OCI-M1 (cell line): ENCODE results near the gene MIPOL1.

Experiments used
- DNase-seq: peaks from one replicate; lab custom pipeline; 2025; lab: John Stamatoyannopoulos, UW

MIPOL1 gene

DNA sequence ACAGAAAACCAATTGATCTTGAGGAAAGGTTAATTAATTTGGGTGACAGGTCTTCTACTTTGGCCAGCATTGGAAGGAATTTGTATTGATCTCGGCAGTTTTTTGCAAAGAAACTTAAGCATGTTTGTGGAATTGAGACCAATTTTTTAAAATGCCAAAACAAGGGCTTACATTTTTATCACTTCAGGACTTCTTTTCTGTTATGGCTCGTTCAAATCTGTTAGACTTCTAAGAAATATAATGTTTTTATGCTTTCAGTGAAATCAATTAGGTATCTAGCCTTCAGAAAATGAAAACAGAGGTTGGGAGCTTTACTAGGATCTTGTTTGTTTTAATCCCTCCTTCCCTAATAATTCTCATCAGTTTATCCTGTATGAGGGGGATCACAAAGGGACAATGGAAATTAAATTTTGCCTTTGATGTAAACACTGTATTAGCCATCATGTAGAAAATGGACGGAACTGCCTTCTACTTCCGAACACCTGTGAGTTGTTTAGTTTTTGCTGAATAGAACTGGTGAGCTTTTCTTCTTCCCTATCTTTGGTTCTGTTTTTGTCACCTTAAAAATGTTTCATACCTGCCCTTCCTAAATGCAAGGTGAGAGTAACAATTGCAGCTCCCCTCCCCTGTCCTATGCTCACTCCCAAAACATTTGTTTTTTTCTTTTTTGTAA lies 389.5 kb downstream of the MIPOL1 start:
- no peak for DNase-seq

DNA sequence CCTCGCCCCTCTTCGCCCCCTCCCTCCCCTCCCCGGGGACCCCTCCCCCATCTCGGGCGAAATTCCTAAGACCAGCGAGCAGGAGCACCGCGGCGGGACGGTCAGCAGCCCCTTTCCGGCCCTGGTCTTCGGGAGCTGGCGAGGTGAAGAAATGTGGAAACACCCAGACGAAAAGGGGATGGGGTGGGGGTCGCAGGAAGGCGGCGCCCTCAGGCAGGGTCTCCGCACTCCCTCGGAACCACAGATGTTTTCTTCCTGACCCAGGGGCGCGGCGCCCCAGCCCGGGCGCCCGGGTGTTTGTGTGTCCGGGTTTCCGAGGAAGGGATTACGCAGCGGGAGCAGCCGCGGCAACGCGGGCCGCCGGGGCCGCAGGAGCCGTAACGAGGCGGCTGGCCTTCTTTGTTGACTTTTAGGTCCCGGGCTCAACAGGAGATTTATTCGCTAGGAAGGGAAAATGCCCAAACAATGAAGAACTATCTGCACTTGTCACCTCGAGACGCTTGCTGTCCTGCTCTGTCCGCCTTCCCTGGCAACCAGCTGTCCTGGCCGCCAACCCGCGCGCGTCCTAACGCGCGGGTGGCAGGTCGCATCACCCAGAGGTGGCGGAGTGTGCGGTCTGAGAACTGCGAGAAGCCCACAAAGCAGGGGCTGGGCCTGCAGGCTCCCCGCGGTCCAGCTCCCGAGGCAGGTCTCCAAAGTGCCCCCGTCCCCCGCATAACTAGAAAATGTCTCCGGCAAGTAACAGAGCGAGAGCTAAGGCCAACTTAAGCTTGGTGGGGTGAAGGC lies 390.3 kb downstream of the MIPOL1 start:
- DNase-seq = no peak

DNA sequence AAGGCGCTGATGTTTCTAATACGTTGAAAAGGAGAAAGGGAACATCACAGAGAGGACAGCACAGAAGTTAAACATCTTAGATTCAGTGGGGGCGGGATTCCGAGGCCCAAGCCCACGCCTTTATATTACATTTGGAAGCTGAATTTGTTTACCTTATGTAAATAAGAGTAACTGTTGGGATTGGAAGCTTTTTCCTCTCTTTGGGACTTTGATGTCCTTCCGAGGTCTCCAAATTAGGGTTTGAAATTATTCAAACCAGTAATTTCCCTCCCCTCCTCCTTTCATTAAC lies 390.9 kb downstream of the MIPOL1 start:
- DNase-seq = no peak

DNA sequence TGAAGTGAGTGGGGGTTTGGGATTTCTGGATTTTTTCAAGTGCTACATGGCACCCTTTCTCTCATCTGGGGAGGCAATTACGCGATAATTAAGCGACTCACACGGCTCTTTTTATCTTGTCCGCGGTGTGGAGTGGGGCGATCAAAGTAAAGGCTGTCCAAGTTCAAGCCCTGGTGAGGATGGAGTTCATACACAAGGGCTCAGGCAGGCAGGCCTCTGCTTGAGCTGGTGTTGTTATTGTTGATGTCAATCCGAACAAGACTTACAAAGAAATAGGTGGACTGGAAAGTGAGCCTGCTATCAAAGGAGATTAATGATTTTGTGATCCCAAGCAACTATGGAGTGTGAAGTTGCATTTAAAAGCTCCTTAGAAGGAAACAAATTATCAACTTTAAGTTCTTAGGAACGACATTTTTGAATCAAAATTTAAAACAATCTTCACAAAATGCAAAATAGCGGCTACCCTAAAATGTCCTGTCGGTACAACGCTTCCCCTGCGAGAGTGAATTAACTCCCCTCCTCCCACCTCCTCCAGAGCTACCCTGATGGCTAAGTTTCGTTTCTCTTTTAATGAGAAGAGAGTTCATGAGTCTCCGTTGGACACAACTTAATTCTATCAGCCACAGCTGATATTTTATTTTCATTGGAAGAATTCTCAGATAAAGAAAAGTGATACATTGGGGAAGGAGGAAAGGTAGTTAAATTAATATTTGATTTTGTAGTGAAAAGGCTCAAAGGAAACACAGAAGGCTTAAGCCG lies 391.4 kb downstream of the MIPOL1 start:
- DNase-seq = peak; percentile 65

DNA sequence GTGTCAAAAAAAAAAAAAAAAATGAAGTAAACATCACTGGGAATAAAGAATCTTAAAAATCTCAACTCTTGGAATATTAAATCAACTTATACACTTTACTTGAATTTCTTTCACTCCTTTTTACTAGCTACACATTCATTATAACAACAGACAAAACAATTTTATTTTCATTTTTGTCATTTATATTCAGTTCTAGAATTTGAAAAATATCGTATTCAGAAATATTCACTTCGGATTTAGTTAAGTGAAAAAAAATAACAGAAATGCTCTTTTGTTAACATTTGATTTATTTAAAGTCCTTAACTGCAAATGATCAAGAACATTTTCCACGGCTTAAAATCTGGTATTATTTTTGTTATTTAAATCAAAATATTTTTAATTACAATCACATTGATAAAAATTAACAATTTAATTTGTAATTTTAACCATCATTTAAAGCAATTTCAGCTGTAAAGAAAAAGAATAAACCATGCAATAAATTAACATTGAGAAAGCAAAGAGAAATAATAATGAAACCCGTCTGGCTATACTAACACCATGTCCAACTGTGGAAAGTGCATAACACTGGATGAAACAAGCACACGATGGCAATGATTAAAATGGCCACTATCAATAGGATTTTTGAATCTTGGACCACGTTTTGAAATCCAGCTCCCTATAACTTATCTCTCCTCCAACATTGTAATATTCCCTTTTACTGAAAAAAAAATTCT lies 392.1 kb downstream of the MIPOL1 start:
- peak; percentile 33 for DNase-seq

DNA sequence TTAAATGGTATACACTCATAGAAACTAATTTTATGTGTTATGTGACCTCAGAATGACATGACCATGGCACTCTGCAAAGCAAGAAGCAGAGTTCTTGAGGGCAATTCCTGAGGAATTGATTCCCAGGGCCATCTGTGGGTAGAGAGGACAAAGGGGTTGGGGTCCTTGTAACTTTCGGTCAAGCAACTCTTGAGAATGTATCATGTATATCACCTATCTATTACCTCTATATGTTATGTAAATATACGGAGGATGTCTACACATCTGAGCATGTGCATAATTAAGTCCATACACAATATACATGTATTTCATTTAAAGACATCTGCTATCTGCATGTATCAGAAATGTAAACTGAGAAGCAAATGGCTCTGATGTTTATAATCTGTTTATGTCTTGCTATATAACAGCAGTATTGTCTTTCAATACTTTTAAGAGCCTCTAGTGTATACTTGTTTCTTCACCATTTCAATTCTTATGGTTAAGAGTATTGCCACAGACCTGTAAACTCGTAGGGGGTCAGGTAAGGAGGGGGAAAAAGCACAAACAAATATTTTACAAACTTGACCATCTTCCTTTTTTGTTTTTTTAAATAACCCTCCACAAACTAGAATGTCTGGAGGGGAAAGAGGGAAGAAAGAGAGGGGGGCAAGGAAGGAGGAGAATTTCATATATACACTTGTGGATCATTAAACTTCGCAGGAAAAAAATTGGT lies 392.8 kb downstream of the MIPOL1 start:
- DNase-seq = no peak

DNA sequence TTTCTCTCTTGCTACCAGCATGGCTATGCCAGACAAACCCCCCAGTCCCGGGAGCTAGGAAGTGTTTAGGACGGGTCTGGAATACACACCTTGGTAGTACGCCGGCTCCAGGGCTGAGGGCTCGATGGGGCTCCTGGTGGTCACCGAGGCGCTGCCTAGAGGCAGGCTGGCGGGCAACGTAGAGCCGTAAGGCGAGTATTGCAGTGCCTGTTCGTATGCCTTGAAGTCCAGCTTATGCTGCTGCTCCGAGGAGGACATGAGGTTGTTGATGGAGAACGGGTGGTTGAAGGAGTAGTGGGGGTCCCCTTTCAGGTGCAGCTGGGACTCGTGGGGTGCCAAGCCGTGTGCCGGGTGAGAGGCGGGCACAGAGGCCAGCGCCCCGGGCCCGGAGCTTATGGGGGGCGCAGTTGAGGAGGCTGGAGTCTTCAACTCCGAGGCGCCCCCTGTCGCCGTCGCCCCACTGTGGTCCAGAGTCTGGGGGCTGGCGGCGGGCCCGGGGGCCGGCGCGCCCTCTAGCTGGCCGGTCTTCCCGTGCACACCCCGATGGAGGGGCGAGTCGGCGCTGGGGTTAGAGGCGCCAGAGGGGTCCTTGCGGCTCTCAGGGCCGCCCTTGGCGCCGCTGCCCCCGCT lies 393.7 kb downstream of the MIPOL1 start:
- no peak for DNase-seq

DNA sequence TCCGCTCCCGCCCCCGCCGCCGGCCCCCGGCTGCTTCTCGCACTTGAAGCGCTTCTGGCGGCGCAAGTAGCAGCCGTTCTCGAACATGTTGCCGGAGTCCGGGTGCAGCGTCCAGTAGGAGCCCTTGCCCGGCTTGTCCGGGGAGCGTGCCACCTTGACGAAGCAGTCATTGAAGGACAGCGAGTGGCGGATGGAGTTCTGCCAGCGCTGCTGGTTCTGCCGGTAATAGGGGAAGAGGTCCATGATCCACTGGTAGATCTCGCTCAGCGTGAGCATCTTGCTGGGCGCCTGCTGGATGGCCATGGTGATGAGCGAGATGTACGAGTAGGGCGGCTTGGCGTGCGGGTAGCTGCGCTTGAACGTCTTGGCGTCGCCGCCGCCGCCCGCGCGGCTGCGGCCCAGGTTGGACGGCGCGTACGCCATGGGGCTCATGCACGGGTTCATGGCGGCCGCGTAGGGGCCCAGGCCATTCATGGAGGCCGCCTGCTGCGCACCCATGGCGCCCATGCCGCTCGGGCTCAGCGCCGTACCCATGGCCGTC lies 394.3 kb downstream of the MIPOL1 start:
- DNase-seq = no peak

DNA sequence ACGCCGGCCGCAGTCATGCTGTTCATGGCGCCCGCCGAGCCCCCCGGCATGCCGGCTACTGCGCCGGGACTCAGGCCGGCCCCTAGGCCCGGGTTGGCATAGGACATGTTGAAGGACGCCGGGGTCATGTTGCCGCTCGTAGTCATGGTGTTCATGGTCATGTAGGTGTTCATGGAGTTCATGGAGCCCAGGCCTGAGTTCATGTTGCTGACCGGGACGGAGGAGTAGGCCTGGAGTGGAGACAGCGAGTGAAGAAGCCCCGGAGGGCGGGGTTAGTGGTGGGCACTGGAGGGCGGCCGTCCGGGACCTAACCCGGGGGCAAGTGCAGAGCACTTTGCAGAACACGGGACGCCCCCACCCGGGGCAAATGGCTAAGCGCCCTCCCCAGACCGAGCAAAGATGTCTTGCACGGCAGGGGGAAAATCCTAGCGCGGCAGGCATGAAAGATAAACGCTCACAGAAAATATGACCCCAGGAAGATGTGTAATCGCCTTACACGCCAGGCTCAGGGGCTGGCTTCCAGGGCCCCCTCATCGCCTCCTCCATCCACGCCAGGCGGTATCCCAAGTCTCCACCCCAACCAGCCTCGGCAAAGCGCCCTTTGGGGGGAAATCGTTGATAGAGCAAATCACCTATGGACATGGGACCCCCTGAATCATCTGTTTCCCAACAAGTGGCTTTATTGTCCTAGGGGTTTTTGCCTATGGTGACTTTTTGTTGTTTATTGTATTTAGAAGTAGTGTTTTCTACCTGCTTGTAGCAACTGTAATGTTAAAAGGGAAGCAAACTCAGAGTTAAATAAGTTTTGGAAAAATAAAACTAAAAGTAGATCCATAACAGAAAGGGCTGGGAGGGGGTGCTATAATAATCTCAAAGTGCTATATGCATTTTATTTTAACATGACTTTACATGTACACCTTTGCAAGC lies 395.0 kb downstream of the MIPOL1 start:
- DNase-seq = no peak

DNA sequence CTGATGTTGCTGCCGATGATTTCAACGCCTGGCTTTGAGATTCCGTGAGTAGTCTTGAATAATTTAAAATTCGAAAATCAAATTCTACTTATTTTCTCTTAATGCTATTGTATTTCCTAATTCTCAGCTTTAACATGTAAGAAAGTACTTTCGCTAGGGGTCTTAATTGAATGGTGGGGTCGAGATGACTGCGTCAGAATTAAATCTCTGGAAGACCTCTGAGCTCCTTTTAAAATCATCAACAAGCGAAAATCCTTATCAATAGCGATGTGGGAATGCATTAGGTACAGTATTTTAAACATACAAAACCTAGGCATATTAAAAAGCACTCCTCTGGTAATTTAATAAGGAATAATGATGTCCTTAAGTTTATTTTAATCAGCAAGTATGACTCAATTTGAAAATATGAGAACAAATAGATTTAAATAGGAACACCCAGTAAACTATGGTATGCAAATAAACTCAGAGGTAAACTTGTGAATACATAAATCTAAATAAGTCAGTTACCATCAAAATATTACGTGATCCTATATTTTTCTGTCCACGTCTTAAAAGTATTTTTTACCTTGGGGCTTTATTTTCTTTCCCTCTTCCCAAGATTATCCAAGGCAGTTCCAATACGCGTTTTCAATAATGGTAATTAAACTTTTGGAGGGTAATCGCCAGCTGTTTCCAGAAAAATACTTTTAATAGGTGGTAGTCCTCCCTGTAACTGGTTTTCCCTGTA lies 395.9 kb downstream of the MIPOL1 start:
- DNase-seq = no peak

DNA sequence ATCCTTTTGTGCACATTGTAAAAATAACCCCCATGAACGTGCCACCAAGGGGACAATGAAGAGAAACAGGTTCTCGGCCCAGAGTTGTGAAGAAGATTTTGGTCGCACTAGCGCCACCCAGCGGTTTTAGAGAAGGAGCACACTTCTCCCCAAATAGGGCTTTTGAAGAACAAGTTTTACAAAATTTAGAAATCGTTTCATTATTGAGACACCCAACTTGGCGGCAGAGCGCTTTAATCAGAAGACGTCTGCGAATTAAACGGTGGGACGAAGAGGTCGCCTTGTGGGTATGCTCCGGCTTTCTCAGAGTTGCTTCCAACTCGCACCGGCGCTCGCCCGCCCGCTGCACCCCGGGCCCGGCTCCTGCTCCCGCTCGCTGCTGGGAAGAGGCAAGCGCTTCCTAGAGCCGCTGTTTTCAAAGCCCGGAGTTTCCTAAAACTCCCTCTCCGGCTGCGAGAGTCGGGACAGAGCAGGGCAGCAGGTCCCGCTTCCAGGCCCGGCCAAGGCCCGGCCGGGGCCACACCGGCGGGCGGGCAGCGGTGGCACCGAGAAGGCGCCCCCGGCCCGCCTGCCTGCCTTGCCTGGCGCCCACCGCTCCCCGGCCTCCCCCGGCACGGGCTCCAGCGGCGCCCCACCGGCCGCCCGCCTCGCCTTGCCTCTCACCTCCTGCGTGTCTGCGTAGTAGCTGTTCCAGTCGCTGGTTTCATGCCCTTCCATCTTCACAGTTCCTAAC lies 396.7 kb downstream of the MIPOL1 start:
- DNase-seq = peak; percentile 77

DNA sequence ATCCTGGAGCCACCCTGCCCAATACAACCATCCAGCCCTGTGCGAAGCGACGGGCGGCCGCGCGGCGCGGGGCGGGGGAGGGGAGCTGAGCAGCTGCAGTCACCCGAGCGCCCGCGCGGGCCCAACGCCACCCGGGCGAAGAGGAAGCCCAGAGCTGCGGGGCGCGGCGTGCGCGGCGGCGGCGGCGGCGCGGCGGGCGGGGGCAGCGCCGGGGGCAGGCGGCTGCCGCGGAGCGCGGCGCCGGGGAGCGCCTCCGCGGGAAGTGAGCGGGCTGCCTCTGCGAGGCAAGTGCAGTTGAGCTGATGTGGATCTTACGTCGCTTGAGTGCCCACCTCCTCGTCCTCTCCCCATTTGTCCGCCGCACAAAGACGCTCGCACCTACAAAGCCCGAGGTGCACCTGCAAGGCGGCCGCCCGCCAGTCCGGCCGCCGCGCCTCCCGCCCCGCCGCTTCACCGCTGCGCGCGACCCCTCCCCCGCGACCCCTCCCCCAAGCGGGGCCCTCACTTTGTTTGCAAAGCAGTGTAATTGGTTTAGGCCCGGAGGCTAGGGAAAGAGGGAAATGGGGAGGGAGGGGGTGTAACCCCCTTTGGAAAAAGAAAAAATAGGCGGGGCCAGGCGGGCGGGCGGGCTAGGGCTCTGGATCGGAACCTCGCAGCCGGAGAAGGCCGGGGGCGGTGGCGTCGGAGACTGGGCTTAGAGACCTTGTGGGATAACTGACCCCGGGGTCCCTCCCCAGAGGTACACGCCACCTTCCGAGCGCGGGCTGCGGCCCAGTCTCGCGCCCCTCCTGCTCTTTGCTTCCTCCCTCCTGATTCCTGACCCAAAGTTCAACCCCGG lies 397.5 kb downstream of the MIPOL1 start, which contains the start of the genes FOXA1 and TTC6:
Gene FOXA1 (minus strand): TSS at position 279 of the 838 bp plus-strand sequence. CDS start 277 bp downstream, at position 2.
Gene TTC6 (plus strand): TSS at position 659 of the 838 bp plus-strand sequence. CDS start 26,436 bp downstream, outside the sequence.
- no peak for DNase-seq

DNA sequence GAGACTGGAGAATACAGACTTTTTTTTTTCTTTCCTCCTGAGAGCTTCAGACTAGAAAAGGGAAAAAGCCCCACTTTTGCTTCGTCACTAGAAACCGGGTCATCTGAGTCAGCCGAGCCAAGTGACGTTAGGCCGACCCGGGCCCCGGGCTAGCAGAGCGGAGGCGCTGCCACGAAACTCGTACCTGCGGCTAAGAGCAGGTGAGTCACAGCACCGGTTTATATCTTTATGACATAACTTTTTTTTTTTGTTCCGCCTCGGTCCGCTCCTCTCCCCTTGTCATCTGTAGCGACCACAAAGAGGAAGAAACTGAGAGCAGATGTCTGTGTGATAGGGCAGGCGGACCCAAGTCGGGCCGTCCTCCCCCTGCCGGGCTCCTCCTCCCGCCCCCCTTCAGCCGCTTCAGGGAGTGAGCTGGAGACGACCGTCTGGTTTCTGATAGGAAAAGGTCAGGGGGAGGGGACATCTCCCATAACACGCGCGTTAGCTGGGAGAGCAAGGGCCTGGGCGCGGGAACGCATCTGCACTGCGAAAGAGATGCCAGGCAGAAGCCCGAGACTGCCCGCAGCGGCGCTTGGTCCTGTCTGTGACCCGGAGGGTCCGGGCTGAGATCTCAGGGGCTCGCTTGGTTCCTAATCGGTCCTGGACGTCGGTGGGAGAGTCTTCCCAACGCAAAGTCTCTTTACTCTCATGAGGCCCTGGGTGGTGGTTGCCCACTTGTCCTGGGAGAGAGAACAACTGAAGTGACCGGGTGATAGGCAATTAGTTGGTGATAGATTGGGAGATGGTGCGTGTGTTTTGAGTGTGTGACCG lies 398.3 kb downstream of the MIPOL1 start:
- DNase-seq = peak; percentile 83

DNA sequence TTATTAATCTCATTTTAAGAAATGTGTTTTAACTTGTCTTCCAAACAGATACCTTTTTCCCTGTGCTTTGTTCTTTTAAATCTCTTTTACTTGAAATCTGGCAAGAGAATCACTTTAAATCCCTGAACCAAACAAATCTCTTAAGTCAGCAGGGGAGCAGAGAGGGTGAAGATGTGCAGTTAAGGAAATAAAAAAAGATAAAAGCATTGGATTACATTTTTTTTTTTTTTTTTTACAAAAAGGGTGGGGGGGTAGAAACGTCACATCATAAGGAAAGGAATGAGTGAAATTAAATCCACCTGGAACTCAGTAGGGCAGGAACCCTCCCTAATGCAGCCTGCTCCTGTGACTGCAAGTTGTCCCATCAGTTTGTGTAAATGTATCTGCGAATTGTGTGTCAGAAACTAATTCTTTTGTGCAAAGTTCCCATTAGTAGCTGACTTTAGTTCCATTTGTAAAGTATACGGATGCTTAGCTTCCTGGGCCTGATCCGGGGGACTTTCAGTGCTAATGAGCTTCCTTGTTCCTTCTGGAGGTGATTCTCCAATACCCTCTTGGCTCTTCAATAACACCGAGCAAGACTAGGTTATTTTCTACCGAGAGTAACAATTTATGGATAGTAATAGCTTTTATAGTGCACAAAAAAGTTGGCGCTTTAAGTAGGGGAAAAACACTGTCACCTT lies 399.2 kb downstream of the MIPOL1 start:
- no peak for DNase-seq

DNA sequence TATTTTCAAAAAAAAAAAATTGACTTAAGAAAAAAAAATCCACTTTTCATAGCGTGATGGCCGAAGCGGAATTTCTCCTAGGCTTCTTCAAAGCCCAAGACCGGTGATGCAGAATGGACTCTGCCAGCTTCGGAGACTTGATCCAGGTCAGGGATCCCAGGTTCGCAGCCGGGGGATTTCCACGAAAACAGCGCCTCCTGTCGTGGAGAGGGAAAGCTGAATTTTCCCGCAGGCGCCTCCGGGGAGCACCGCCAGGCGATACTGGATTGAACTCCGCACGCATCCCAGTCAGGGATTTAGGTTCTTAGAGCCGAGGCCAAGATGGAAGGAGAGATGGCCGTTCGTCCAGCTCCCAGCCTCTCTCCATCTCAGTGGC lies 399.8 kb downstream of the MIPOL1 start:
- DNase-seq = no peak
